A549 (cell line): Measurements from ENCODE around the gene SMC5. TPM values are rescaled to one million over a fixed set of nuclear protein-coding genes. Genes with fewer than 3 reads are reported as not detected.
"Not testable (repeated sequence)": the region's sequence is repeated elsewhere in the genome, so short reads cannot be mapped to it uniquely, and the experiment has no call there.

ENCODE experiments used
- ATAC-seq, 2 experiments: fragments of 200-7000 bp in 1 of 2; fragments of >200 bp in 1 of 2; cut with Nextera tagmentation in 1 of 2; cut with Tn5 transposase in 1 of 2; 3 replicates each; pipeline versions ENCODE4 v1.8.0 to v1.9.1; 2018 to 2020; ENCODE audit warnings: mild to moderate bottlenecking in 1 of 2, moderate library complexity in 1 of 2
- CTCF ChIA-PET: fragments of 300-600 bp; sonication (Branson Sonifier 250); formaldehyde crosslinking; extraction: SDS; loops from one replicate; lab custom pipeline; 2021; ENCODE audit warnings: antibody characterized with exemption, inconsistent platforms; lab: Yijun Ruan, JAX
- POLR2A ChIA-PET: fragments of 350-600 bp; formaldehyde crosslinking; extraction: SDS; loops from one replicate; lab custom pipeline; 2021; ENCODE audit warnings: antibody characterized with exemption, inconsistent platforms; lab: Yijun Ruan, JAX
- DNase-seq, 2 experiments: peaks; one replicate each; pipeline versions ENCODE4 v3.0.0 to v3.0.0-alpha.2; 2011 to 2016; ENCODE audit warnings: low read depth in 1 of 2, low spot score in 1 of 2
- FAIRE-seq: peaks from 2 replicates; lab custom pipeline; 2011; peaks lifted over from hg19 to GRCh38; lab: Jason Lieb, UNC
- H3K27ac ChIP-seq, 2 experiments: fragments of >200 bp; sonication (Bioruptor Twin); formaldehyde crosslinking; 3 replicates each; pipeline ENCODE4 v1.5.1; 2016 to 2017
- H3K4me1 ChIP-seq: fragments of >200 bp; sonication (Bioruptor Twin); formaldehyde crosslinking; 3 replicates; pipeline ENCODE4 v1.6.1; 2016
- H3K4me2 ChIP-seq: fragments of >200 bp; sonication (Bioruptor Twin); formaldehyde crosslinking; 3 replicates; pipeline ENCODE4 v1.6.1; 2016
- H3K4me3 ChIP-seq: fragments of >200 bp; sonication (Bioruptor Twin); formaldehyde crosslinking; 3 replicates; pipeline ENCODE4 v1.5.1; 2016
- H3K9me3 ChIP-seq: fragments of >200 bp; sonication (Bioruptor Twin); formaldehyde crosslinking; 3 replicates; pipeline ENCODE4 v1.6.1; 2016
- BHLHE40 ChIP-seq: IDR thresholded peaks from 2 replicates; pipeline ENCODE4 v1.6.1; 2012; ENCODE audit warnings: low read depth, low read length, inconsistent platforms
- CBX2 ChIP-seq: fragments of 200-600 bp; sonication (generic); IDR thresholded peaks from 2 replicates; pipeline ENCODE4 v1.6.1; 2016; ENCODE audit warnings: low read depth, mild to moderate bottlenecking, borderline replicate concordance
- CEBPB ChIP-seq, 2 experiments: fragments of >200 bp in 1 of 2; sonication (Bioruptor Twin) in 1 of 2; formaldehyde crosslinking in 1 of 2; IDR thresholded peaks; 2 replicates each; pipeline ENCODE4 v1.6.1; 2012 to 2016
- CHD2 ChIP-seq: fragments of 150-350 bp; IDR thresholded peaks from 2 replicates; pipeline ENCODE4 v1.6.1; 2014; ENCODE audit warnings: low read length; ENCODE audit not compliant: partially characterized antibody
- EHF ChIP-seq: fragments of 250-450 bp; sonication (Bioruptor Pico); IDR thresholded peaks from 2 replicates; pipeline ENCODE4 v1.5.0; 2020; ENCODE audit warnings: mild to moderate bottlenecking
- FOSB ChIP-seq: fragments of 250-450 bp; sonication (Bioruptor Pico); IDR thresholded peaks from 2 replicates; pipeline ENCODE4 v1.5.0; 2020; ENCODE audit warnings: mild to moderate bottlenecking, moderate library complexity
- FOSL2 ChIP-seq, 2 experiments: fragments of 450-650 bp in 1 of 2; fragments of >200 bp in 1 of 2; sonication (Bioruptor Twin) in 1 of 2; formaldehyde crosslinking; IDR thresholded peaks; 2 replicates each; pipeline versions ENCODE4 v1.5.0 to v1.6.1; 2016 to 2020; ENCODE audit warnings: mild to moderate bottlenecking in 1 of 2, moderate library complexity in 1 of 2
- FOXS1 ChIP-seq: fragments of 250-450 bp; sonication (Bioruptor Pico); IDR thresholded peaks from 2 replicates; pipeline ENCODE4 v1.5.0; 2020; ENCODE audit warnings: mild to moderate bottlenecking, moderate library complexity
- HDAC2 ChIP-seq: fragments of 200-600 bp; sonication (generic); IDR thresholded peaks from 2 replicates; pipeline ENCODE4 v1.6.1; 2016
- HEYL ChIP-seq: fragments of 250-450 bp; sonication (Bioruptor Pico); IDR thresholded peaks from 2 replicates; pipeline ENCODE4 v1.8.0; 2021; ENCODE audit warnings: mild to moderate bottlenecking, moderate library complexity
- HOXB13 ChIP-seq: fragments of 250-450 bp; sonication (Bioruptor Pico); IDR thresholded peaks from 2 replicates; pipeline ENCODE4 v1.5.0; 2020; ENCODE audit warnings: low read depth, mild to moderate bottlenecking, moderate library complexity
- HOXB5 ChIP-seq: fragments of 250-450 bp; sonication (Bioruptor Pico); IDR thresholded peaks from 2 replicates; pipeline ENCODE4 v1.5.0; 2020; ENCODE audit warnings: mild to moderate bottlenecking, moderate library complexity
- JUN ChIP-seq, 2 experiments: fragments of >200 bp; sonication (Bioruptor Twin); formaldehyde crosslinking; IDR thresholded peaks; 2 replicates in 1 of 2; 3 replicates in 1 of 2; pipeline ENCODE4 v1.6.1; 2016 to 2017
- JUNB ChIP-seq: fragments of >200 bp; sonication (Bioruptor Twin); formaldehyde crosslinking; IDR thresholded peaks from 2 replicates; pipeline ENCODE4 v1.6.1; 2016
- MAZ ChIP-seq: fragments of 150-350 bp; IDR thresholded peaks from 2 replicates; pipeline ENCODE4 v1.6.1; 2014; ENCODE audit warnings: antibody characterized with exemption, low read depth, low read length, borderline replicate concordance
- MYC ChIP-seq: IDR thresholded peaks from 2 replicates; pipeline ENCODE4 v1.6.1; 2012; ENCODE audit warnings: mild to moderate bottlenecking, inconsistent platforms, low read length, improper control_type of control experiment, borderline replicate concordance
- NFE2L2 ChIP-seq: fragments of 150-350 bp; conservative IDR thresholded peaks from 2 replicates; pipeline ENCODE4 v1.6.1; 2014; ENCODE audit warnings: low read length
- PHF8 ChIP-seq: fragments of 200-600 bp; sonication (generic); IDR thresholded peaks from 2 replicates; pipeline ENCODE4 v1.6.1; 2016; ENCODE audit warnings: low read depth, mild to moderate bottlenecking, antibody characterized with exemption, moderate library complexity, borderline replicate concordance
- POLR2AphosphoS2 ChIP-seq: conservative IDR thresholded peaks from 2 replicates; pipeline ENCODE4 v1.6.1; 2012; ENCODE audit warnings: low read length, improper control_type of control experiment, inconsistent platforms
- RARB ChIP-seq: fragments of 250-450 bp; sonication (Bioruptor Pico); IDR thresholded peaks from 2 replicates; pipeline ENCODE4 v1.8.0; 2021; ENCODE audit warnings: mild to moderate bottlenecking, moderate library complexity
- RNF2 ChIP-seq: fragments of 200-600 bp; sonication (generic); IDR thresholded peaks from 2 replicates; pipeline ENCODE4 v1.6.1; 2016; ENCODE audit warnings: low read depth, mild to moderate bottlenecking, antibody characterized with exemption, moderate library complexity, borderline replicate concordance
- SREBF2 ChIP-seq: fragments of 450-650 bp; IDR thresholded peaks from 2 replicates; pipeline ENCODE4 v1.6.1; 2014; ENCODE audit warnings: mild to moderate bottlenecking, moderate library complexity
- TFCP2L1 ChIP-seq: fragments of 250-450 bp; sonication (Bioruptor Pico); IDR thresholded peaks from 2 replicates; pipeline ENCODE4 v1.5.0; 2021; ENCODE audit warnings: mild to moderate bottlenecking
- ZNF302 ChIP-seq: fragments of 250-450 bp; sonication (Bioruptor Pico); IDR thresholded peaks from 2 replicates; pipeline ENCODE4 v1.9.0; 2021; ENCODE audit warnings: inconsistent platforms, mild to moderate bottlenecking, moderate library complexity
- ZSCAN20 ChIP-seq: fragments of 250-450 bp; sonication (Bioruptor Pico); IDR thresholded peaks from 2 replicates; pipeline ENCODE4 v1.8.0; 2022; ENCODE audit warnings: mild to moderate bottlenecking, moderate library complexity
- WGBS: methylation state at CpG from one replicate; pipeline ENCODE4 v1.1.6; 2017; ENCODE audit errors: missing lambda C conversion rate; 5-methylcytosine and 5-hydroxymethylcytosine counted together
- polyA plus RNA-seq, 4 experiments: library from polyadenylated mRNA; depleted of rRNA in 3 of 4; stranded (reverse); fragments of >200 nt; fragmentation: RNase III in 1 of 4; extraction: RNeasy Plus Mini Kit Qiagen cat#74134 plus additional on column Dnase treatment in 1 of 4; gene quantifications; 2 replicates in 3 of 4; 3 replicates in 1 of 4; pipeline ENCODE4 v1.2.3, GENCODE V29; 2011 to 2017
- TF ChIP-seq, protein P1 (sequence below): IDR thresholded peaks from 2 replicates; pipeline ENCODE4 v1.6.1; 2012
- TF ChIP-seq, protein P2 (sequence below): IDR thresholded peaks from 2 replicates; pipeline ENCODE4 v1.6.1; 2012

SMC5 gene
- polyA plus RNA-seq, 2 of the 4 experiments (the other 2 are of a cell fraction) = 17.4 to 28.0 TPM

DNA sequence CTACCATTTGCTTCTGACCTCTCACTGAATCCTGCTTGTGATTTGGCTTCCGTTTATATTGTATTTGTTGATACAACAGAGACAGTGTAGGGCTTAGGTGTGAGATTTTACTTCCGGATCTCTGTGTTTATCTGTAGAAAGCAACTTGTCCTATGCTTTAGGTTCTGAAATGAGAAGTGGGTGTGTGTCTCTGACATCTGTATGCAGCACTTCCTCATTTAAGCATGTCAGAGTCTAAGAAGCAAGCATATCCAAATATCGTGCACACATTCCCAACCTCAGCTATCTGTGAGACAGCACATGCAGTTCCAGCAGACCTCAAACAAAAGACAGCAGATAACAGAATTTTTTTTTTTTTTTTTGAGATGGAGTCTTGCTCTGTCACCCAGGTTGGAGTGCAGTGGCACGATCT lies 139.4 kb downstream of the SMC5 start:
- FAIRE-seq (no peak), DNase-seq (no peak), ATAC-seq (no peak)
- Histone ChIP-seq H3K27ac (no peak overlapping the region), H3K4me1 (no peaks in the 10 kb centered on the region), H3K4me3 (no peak overlapping the region), H3K4me2 (no peak overlapping the region), H3K9me3 (no peaks in the 10 kb centered on the region)
- TF ChIP-seq FOSL2 (IDR thresholded peaks at IDR 0.05) (no peak), FOSL2 (CRISPR knock-in tag; IDR thresholded peaks at IDR 0.05) (no peak), HEYL (CRISPR knock-in tag) (no peak), CBX2 (no peak), HDAC2 (no peak), EHF (CRISPR knock-in tag) (no peak), JUNB (no peak), ZSCAN20 (CRISPR knock-in tag) (no peak)
- POLR2A ChIA-PET = interaction anchor here (1.2 kb wide), 1 partner anchor 16 kb away, joined by 6 read pairs; the partner anchor contains the start of gene KLF9
- CTCF ChIA-PET = interaction anchor here (0.6 to 1.4 kb wide), 5 partner anchors 9 to 286 kb away, joined by 3 to 4 read pairs (median 3); no protein-coding TSS in a partner anchor
- 81% methylated on average over 4 of the region's 4 CpGs for whole genome bisulfite sequencing

DNA sequence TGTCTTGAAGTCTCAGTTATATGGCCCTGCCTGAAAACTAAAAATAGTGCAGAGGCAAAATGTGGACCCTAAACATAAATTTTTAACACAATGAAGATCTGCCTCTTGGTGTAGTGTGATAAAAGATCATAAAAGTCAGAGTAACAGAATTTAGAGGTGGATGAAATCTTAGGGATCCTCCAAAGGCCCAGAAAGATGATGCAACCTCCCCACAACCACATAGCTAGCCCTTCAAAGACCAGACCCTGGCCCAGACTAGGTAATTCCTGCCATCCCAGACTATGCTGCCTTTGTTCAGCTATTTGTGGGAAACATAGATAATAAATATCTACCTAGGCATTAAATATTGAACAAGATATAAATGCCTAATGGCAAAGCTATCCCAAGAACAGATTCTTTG lies 140.4 kb downstream of the SMC5 start:
- Histone ChIP-seq H3K4me1 (no peaks in the 10 kb centered on the region), H3K27ac (no peak overlapping the region), H3K4me3 (no peak overlapping the region), H3K9me3 (no peaks in the 10 kb centered on the region), H3K4me2 (no peak overlapping the region)
- ChIA-PET POLR2A (no interaction called here), CTCF (interaction anchor here (0.9 to 1.4 kb wide), 6 partner anchors 8 to 204 kb away, joined by 3 to 6 read pairs (median 4); no protein-coding TSS in a partner anchor)
- FAIRE-seq = no peak
- TF ChIP-seq, protein P1, sequence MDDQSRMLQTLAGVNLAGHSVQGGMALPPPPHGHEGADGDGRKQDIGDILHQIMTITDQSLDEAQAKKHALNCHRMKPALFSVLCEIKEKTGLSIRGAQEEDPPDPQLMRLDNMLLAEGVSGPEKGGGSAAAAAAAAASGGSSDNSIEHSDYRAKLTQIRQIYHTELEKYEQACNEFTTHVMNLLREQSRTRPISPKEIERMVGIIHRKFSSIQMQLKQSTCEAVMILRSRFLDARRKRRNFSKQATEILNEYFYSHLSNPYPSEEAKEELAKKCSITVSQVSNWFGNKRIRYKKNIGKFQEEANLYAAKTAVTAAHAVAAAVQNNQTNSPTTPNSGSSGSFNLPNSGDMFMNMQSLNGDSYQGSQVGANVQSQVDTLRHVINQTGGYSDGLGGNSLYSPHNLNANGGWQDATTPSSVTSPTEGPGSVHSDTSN = no peak
- TF ChIP-seq RARB (CRISPR knock-in tag) (no peak), BHLHE40 (no peak), MAZ (no peak), NFE2L2 (no peak), ZSCAN20 (CRISPR knock-in tag) (no peak), HEYL (CRISPR knock-in tag) (no peak), RNF2 (no peak), HOXB5 (CRISPR knock-in tag) (no peak), POLR2AphosphoS2 (no peak), ZNF302 (no peak), MYC (no peak), TFCP2L1 (CRISPR knock-in tag) (no peak), HDAC2 (no peak), JUNB (no peak)
- TF ChIP-seq, protein P2, sequence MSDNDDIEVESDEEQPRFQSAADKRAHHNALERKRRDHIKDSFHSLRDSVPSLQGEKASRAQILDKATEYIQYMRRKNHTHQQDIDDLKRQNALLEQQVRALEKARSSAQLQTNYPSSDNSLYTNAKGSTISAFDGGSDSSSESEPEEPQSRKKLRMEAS = no peak
- ATAC-seq = no peak
- DNase-seq = no peak

DNA sequence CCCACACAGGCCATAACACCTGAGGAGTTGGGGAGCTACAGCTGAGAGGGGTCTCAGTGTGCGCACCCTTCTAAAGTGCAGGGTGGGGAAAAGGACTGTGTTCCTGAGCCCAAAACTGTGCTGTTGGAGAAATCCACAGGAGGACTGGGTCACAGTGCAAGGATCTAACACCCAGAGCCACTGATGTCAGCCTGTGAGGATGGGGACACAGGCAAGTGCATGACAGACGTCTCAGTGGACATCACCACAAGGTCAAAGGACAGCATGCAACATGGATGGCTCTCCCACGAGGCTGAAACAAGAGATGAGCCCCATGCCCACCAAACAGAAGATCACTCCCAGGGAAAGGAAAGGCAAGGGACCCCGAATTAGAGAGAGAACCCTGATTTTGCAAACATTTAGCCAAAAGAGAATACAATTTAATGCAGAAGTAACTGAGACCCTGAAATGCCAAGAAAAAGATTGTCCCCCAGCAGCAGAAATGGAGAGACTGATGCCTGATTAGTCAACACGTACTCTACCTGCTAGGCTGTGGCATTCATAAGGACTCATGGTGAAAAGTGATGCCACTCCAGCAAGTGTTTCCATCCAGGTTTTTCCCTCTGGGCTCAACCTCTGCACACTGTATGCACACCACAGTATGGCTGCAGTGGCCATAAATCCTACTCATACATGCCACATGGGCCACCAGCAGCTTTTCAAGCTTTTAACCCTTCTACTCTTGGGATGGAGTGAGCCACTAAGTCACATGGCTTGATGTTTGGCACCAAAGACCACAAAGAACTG lies 141.5 kb downstream of the SMC5 start:
- TF ChIP-seq BHLHE40 (no peak), JUN (IDR thresholded peaks at IDR 0.05) (no peak), SREBF2 (no peak), FOSB (CRISPR knock-in tag) (no peak), CHD2 (no peak), CBX2 (no peak), PHF8 (no peak), HOXB13 (CRISPR knock-in tag) (no peak), CEBPB (IDR thresholded peaks at IDR 0.05) (no peak), FOXS1 (CRISPR knock-in tag) (no peak)
- TF ChIP-seq, protein P2 = no peak
- TF ChIP-seq, protein P1 = no peak
- 62% methylated on average over 5 of the region's 5 CpGs for WGBS

DNA sequence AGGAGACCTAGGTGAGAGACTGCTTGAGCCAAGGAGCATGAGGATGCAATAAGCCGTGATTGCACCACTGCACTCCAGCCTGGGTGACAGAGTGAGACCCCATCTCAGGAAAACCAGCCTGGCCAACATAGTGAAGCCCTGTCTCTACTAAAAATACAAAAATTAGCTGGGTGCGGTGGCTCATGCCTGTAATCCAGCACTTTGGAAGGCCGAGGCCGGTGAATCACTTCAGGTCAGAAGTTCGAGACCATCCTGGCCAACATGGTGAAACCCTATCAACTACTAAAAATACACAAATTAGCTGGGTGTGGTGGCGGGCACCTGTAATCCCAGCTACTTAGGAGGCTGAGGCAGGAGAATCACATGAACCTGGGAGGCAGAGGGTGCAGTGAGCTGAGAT lies 142.5 kb downstream of the SMC5 start:
- POLR2A ChIA-PET, H3K4me1 ChIP-seq, FAIRE-seq, ATAC-seq, H3K4me3 ChIP-seq, DNase-seq, H3K4me2 ChIP-seq, H3K9me3 ChIP-seq, H3K27ac ChIP-seq: not testable (repeated sequence)
- 86% methylated on average over 6 of the region's 6 CpGs for WGBS
- CTCF ChIA-PET = interaction anchor here (0.6 to 2.5 kb wide), 6 partner anchors 8 to 110 kb away, joined by 3 to 9 read pairs (median 4); partner anchors contain the start of gene KLF9

More for the DNA sequence above, 141.5 kb downstream of the SMC5 start:
- POLR2A ChIA-PET = no interaction called here
- no peaks in the 10 kb centered on the region for H3K9me3 ChIP-seq
- no peak for FAIRE-seq
- CTCF ChIA-PET = interaction anchor here (1.0 to 2.5 kb wide), 5 partner anchors 10 to 202 kb away, joined by 4 to 9 read pairs (median 4); no protein-coding TSS in a partner anchor
- H3K4me1 ChIP-seq = no peaks in the 10 kb centered on the region
- ATAC-seq = no peak; a peak in 1 of 6 replicates
- H3K4me2 ChIP-seq = no peak overlapping the region
- DNase-seq = no peak
- no peak overlapping the region for H3K27ac ChIP-seq
- no peak overlapping the region for H3K4me3 ChIP-seq
